Neural cell (in vitro differentiated cells): ENCODE data around the gene FLYWCH1. TPM values are rescaled to one million over a fixed set of nuclear protein-coding genes. Genes with fewer than 3 reads are reported as not detected.
A peak's percentile ranks its signal among the peaks of the same experiment; 100 is the strongest.

Source experiments
- H2AFZ ChIP-seq: fragments of 200-600, 300-800 bp; sonication (generic), shearing (Covaris generic); 2 replicates; pipeline ENCODE4 v1.6.0; 2014; ENCODE audit warnings: low read depth, mild to moderate bottlenecking, antibody characterized with exemption, low read length, moderate library complexity
- H3F3A ChIP-seq: fragments of 200-600 bp; shearing (Covaris generic); 2 replicates; pipeline ENCODE4 v1.6.1; 2016; ENCODE audit warnings: mild to moderate bottlenecking, moderate library complexity, mixed read lengths, antibody characterized with exemption, low read length; ENCODE audit not compliant: insufficient read depth, poor library complexity, severe bottlenecking
- H3K27ac ChIP-seq: fragments of 200-600, 300-800 bp; sonication (generic), shearing (Covaris generic); 2 replicates; pipeline ENCODE4 v1.5.1; 2014; ENCODE audit warnings: mild to moderate bottlenecking, low read length, moderate library complexity
- H3K27me3 ChIP-seq: fragments of 300-800, 200-600 bp; sonication (generic), shearing (Covaris generic); 2 replicates; pipeline ENCODE4 v1.6.0; 2014; ENCODE audit warnings: mild to moderate bottlenecking, low read depth, low read length, moderate library complexity; ENCODE audit not compliant: insufficient read depth
- H3K36me3 ChIP-seq: fragments of 300-800, 200-600 bp; sonication (generic), shearing (Covaris generic); 2 replicates; pipeline ENCODE4 v1.5.1; 2014; ENCODE audit warnings: mild to moderate bottlenecking, antibody characterized with exemption, low read length, moderate library complexity; ENCODE audit not compliant: insufficient read depth
- H3K4me2 ChIP-seq: fragments of 300-800, 200-600 bp; sonication (generic), shearing (Covaris generic); 2 replicates; pipeline ENCODE4 v1.6.0; 2014; ENCODE audit warnings: mild to moderate bottlenecking, low read length
- H3K4me3 ChIP-seq: fragments of 300-800, 200-600 bp; sonication (generic), shearing (Covaris generic); 2 replicates; pipeline ENCODE4 v1.5.1; 2014; ENCODE audit warnings: mild to moderate bottlenecking, low read length, moderate library complexity
- H3K79me2 ChIP-seq: fragments of 200-600 bp; shearing (Covaris generic); replicated peaks from 2 replicates; pipeline ENCODE4 v1.6.0; 2014; ENCODE audit warnings: mild to moderate bottlenecking, low read length, moderate library complexity; ENCODE audit not compliant: insufficient read depth
- H3K9ac ChIP-seq: fragments of 300-800, 200-600 bp; sonication (generic), shearing (Covaris generic); 2 replicates; pipeline ENCODE4 v1.6.1; 2016; ENCODE audit warnings: mild to moderate bottlenecking, low read length, mixed read lengths
- H3K9me2 ChIP-seq: fragments of 200-600 bp; shearing (Covaris generic); 2 replicates; pipeline ENCODE4 v1.6.1; 2016; ENCODE audit warnings: mild to moderate bottlenecking, low read length, mixed read lengths; ENCODE audit not compliant: insufficient read depth
- H3K9me3 ChIP-seq: fragments of 200-600, 300-800 bp; sonication (generic), shearing (Covaris generic); 2 replicates; pipeline ENCODE4 v1.6.1; 2016; ENCODE audit warnings: mild to moderate bottlenecking, mixed run types, low read length, moderate library complexity, mixed read lengths
- H4K20me1 ChIP-seq: fragments of 200-600 bp; shearing (Covaris generic); 2 replicates; pipeline ENCODE4 v1.6.1; 2016; ENCODE audit warnings: mild to moderate bottlenecking, mixed run types; ENCODE audit not compliant: insufficient read depth
- EP300 ChIP-seq: fragments of 450-650 bp; conservative IDR thresholded peaks from 2 replicates; pipeline ENCODE4 v1.6.1; 2014; ENCODE audit warnings: antibody characterized with exemption, mild to moderate bottlenecking, moderate library complexity; ENCODE audit not compliant: poor library complexity, severe bottlenecking
- EZH2 ChIP-seq: fragments of 200-600, 300-800 bp; shearing (Covaris generic), sonication (generic); IDR thresholded peaks from 2 replicates; pipeline ENCODE4 v1.6.1; 2014; ENCODE audit warnings: antibody characterized with exemption, low read length, borderline replicate concordance, mild to moderate bottlenecking; ENCODE audit not compliant: insufficient read depth, poor library complexity, severe bottlenecking
- MXI1 ChIP-seq: fragments of 450-650 bp; conservative IDR thresholded peaks from 2 replicates; pipeline ENCODE4 v1.6.1; 2014; ENCODE audit warnings: antibody characterized with exemption, mild to moderate bottlenecking; ENCODE audit not compliant: poor library complexity, severe bottlenecking
- POLR2AphosphoS5 ChIP-seq: IDR thresholded peaks from 2 replicates; pipeline ENCODE4 v1.6.1; 2012
- RAD21 ChIP-seq: fragments of 450-650 bp; conservative IDR thresholded peaks from 2 replicates; pipeline ENCODE4 v1.6.1; 2014; ENCODE audit warnings: antibody characterized with exemption, mild to moderate bottlenecking, moderate library complexity
- REST ChIP-seq: IDR thresholded peaks from 2 replicates; pipeline ENCODE4 v1.6.1; 2012; ENCODE audit warnings: borderline replicate concordance
- SMC3 ChIP-seq: fragments of 450-650 bp; conservative IDR thresholded peaks from 2 replicates; pipeline ENCODE4 v1.6.1; 2014; ENCODE audit warnings: antibody characterized with exemption, mild to moderate bottlenecking, moderate library complexity; ENCODE audit not compliant: poor library complexity
- TAF1 ChIP-seq: IDR thresholded peaks from 2 replicates; pipeline ENCODE4 v1.6.1; 2012; ENCODE audit warnings: low read depth
- polyA plus RNA-seq: library from polyadenylated mRNA; depleted of rRNA; stranded (reverse); fragments of >200 nt; gene quantifications from 2 replicates; pipeline ENCODE4 v1.2.3, GENCODE V29; 2014
- TF ChIP-seq, protein P1 (sequence below): fragments of 450-650 bp; IDR thresholded peaks from 2 replicates; pipeline ENCODE4 v1.5.1; 2014; ENCODE audit warnings: antibody characterized with exemption, mild to moderate bottlenecking, moderate library complexity; ENCODE audit not compliant: poor library complexity, severe bottlenecking

Gene FLYWCH1
- polyA plus RNA-seq, 1 donor from 2014 or later = 33.0 TPM

GRCh38 chr16:2884041-2884451 lies 27.7 kb upstream of the FLYWCH1 start:
- Histone ChIP-seq H3K36me3 (no peaks in the 10 kb centered on the region), H3K27ac (peak overlapping the region; percentile 92), H2AFZ (no peak overlapping the region), H3K9me3 (no peaks in the 10 kb centered on the region), H3K9ac (peak overlapping the region; percentile 94), H3K9me2 (no peaks in the 10 kb centered on the region), H3K4me2 (peak overlapping the region; percentile 89), H3F3A (no peaks in the 10 kb centered on the region), H3K27me3 (no peaks in the 10 kb centered on the region), H3K4me3 (peak overlapping the region; percentile 96), H4K20me1 (no peaks in the 10 kb centered on the region), H3K79me2 (peaks cover 8% of the 10 kb centered on the region)
- TF ChIP-seq REST = no peak
- TF ChIP-seq SMC3 = no peak
- TF ChIP-seq MXI1 = no peak
- no peak for TF ChIP-seq EZH2
- TF ChIP-seq, protein P1, sequence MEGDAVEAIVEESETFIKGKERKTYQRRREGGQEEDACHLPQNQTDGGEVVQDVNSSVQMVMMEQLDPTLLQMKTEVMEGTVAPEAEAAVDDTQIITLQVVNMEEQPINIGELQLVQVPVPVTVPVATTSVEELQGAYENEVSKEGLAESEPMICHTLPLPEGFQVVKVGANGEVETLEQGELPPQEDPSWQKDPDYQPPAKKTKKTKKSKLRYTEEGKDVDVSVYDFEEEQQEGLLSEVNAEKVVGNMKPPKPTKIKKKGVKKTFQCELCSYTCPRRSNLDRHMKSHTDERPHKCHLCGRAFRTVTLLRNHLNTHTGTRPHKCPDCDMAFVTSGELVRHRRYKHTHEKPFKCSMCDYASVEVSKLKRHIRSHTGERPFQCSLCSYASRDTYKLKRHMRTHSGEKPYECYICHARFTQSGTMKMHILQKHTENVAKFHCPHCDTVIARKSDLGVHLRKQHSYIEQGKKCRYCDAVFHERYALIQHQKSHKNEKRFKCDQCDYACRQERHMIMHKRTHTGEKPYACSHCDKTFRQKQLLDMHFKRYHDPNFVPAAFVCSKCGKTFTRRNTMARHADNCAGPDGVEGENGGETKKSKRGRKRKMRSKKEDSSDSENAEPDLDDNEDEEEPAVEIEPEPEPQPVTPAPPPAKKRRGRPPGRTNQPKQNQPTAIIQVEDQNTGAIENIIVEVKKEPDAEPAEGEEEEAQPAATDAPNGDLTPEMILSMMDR = no peak
- no peak for TF ChIP-seq POLR2AphosphoS5
- TF ChIP-seq RAD21 = no peak
- no peak for TF ChIP-seq EP300
- TF ChIP-seq TAF1 = no peak

GRCh38 chr16:2894231-2894630 lies 17.5 kb upstream of the FLYWCH1 start:
- H3K9me2 ChIP-seq = no peaks in the 10 kb centered on the region
- no peak overlapping the region for H2AFZ ChIP-seq
- TF ChIP-seq MXI1 (no peak), POLR2AphosphoS5 (no peak), SMC3 (no peak), EZH2 (no peak), TAF1 (no peak), EP300 (no peak), RAD21 (no peak), REST (no peak)
- TF ChIP-seq, protein P1 = no peak

More at GRCh38 chr16:2894231-2894630, 17.5 kb upstream of the FLYWCH1 start:
- Histone ChIP-seq H3K4me3 (no peak overlapping the region), H3K4me2 (no peak overlapping the region), H3K27ac (no peak overlapping the region), H3K36me3 (no peaks in the 10 kb centered on the region), H3K27me3 (no peaks in the 10 kb centered on the region), H3K79me2 (no peaks in the 10 kb centered on the region), H3K9ac (no peak overlapping the region), H4K20me1 (no peaks in the 10 kb centered on the region), H3F3A (no peaks in the 10 kb centered on the region), H3K9me3 (no peaks in the 10 kb centered on the region)
